ENCODE results near the gene CUX1.

DNA sequence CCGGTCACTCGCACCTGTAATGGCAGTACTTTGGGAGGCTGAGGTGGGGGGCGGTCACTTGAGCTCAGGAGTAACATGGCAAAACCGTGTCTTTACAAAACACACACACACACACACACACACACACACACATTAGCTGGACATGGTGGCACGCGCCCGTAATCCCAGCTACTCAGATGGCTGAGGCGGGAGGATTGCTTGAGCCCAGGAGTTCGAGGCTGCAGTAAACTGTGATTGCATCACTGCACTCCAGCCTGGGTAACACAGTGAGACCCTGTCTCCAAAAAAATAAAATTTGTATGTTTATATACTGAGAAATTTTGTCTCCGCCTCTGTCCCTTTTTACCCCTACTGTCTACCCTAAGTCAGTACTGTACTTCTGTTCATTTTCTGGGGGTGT, 86.6 kb downstream of the CUX1 start:
- TF ChIP-seq, protein P1, sequence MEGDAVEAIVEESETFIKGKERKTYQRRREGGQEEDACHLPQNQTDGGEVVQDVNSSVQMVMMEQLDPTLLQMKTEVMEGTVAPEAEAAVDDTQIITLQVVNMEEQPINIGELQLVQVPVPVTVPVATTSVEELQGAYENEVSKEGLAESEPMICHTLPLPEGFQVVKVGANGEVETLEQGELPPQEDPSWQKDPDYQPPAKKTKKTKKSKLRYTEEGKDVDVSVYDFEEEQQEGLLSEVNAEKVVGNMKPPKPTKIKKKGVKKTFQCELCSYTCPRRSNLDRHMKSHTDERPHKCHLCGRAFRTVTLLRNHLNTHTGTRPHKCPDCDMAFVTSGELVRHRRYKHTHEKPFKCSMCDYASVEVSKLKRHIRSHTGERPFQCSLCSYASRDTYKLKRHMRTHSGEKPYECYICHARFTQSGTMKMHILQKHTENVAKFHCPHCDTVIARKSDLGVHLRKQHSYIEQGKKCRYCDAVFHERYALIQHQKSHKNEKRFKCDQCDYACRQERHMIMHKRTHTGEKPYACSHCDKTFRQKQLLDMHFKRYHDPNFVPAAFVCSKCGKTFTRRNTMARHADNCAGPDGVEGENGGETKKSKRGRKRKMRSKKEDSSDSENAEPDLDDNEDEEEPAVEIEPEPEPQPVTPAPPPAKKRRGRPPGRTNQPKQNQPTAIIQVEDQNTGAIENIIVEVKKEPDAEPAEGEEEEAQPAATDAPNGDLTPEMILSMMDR (IDR thresholded peaks at IDR 0.05) = no peak
- no peak for TF ChIP-seq EZH2 (IDR thresholded peaks at IDR 0.05; ENCODE audit: borderline replicate concordance, insufficient read depth, low read depth, low read length, poor library complexity, severe bottlenecking)
